Stimulated activated CD4-positive, alpha-beta T cell treated with anti-CD3 and anti-CD28 coated beads, Interleukin-2, amount 100 ng/mL, for 48 hours (primary cell): ENCODE data around the gene BICRA.

ENCODE experiments used
- DNase-seq, 2 donors: peaks; one replicate each; pipeline ENCODE4 v3.0.0-alpha.2; 2020

The BICRA gene

DNA sequence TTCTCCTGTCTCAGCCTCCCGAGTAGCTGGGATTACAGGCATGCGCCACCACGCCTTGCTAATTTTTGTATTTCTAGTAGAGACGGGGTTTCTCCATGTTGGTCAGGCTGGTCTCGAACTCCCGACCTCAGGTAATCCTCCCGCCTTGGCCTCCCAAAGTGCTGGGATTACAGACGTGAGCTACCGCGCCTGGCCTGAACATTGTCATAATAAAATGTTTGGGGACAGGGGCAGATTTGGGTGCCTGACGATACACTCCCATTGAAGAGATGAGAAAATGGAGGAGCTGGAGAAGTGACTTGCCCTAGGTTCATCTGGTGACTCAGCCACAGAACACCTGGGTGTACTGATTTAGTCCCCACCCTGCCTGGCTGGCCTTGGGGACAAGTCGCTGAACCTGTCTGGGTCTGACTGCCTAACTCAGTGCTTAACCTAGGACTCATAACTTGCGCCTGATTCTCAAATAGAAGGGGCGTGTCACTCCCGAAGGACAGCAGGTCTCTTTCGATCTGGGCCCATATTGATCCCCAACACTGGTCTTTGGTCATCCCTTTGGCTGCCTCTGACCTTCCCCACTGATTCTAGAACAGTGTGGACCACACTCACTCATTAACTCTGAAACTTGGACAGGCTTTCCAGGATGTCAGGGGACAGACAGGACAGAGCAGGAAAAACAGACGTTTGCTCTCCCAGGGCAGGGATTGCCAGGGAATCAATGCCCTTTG, 7.6 kb upstream of the BICRA start:
- no peak for DNase-seq

GRCh38 chr19:47603706-47604565, 5.0 kb upstream of the BICRA start:
- DNase-seq, result no peak

GRCh38 chr19:47607564-47608073, 1.3 kb upstream of the BICRA start:
- DNase-seq, result no peak

- peak; percentile 97 for DNase-seq
Observed at GRCh38 chr19:47608074-47608918, 638 bp upstream of the BICRA start.

DNA sequence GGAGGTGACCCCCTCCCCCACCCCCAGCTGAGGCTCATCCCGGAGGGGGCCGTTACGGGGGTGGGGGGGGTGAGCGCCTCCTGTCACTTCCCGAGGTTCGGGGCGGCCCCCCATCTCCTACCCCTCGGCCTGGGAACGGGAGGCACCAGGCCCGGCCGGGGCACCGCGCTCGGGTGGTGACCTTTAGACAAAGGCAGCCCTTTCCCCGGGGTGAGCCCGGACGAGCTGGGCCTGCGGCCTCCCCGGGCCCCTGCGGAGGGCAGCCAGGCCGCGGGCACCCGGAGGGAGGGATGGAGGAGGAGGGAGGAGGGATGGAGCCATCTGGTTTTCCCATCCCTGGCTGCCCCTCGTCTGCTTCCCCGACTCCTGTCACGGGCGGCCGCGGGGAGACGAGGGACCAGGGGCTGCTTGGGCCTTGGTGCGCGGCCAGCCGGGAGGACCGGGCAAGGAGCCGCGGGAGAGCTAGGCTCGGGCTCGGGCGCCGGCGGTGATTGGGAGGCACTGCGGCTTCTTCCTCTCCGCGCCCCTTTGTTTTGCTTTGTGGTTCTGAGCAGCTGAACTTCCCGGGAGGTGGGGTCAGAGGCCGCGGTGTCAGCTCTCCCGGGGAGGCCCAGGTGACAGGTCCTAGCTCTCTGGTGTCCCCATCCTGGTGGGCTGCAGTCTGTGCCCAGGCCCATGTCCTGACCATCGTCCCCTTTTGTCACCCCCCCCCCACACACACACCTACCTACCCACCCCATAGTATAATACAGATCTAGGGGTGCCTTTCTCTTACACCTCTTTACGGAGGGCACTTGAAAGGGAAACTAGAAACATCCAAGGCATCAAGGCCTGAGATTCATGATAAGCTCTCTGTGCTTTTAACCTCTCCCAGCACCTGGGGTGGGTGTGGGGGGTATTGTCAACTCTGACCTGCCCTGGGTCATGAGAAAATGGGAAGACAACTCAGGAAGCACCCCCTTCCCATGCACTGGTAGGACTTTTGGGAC, 1.3 kb downstream of the BICRA start:
- peak; percentile 23 to 30 for DNase-seq

DNA sequence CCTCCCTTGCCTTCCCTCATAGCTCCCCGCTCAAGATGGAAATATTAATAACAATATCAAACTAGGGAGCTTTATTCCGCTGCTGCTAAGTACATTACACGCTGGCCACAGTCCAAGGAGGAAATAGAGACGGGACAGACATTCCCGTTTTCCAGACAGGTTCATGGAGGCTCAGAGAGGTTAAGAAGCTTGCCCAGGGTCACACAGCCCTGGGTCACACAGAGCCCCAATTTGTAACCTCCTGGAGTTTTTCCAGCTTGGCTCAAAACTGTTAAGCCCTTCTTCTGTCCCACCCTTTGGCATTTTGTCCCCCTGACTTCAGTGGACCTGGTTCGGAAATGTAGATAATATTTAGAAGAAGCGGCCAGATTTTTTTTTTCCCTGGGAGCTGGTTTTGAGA, 2.0 kb downstream of the BICRA start:
- DNase-seq, result no peak

GRCh38 chr19:47613165-47614020, 4.5 kb downstream of the BICRA start:
- DNase-seq, result no peak

- DNase-seq, result no peak
Observed at GRCh38 chr19:47614021-47614295, 5.0 kb downstream of the BICRA start.

DNA sequence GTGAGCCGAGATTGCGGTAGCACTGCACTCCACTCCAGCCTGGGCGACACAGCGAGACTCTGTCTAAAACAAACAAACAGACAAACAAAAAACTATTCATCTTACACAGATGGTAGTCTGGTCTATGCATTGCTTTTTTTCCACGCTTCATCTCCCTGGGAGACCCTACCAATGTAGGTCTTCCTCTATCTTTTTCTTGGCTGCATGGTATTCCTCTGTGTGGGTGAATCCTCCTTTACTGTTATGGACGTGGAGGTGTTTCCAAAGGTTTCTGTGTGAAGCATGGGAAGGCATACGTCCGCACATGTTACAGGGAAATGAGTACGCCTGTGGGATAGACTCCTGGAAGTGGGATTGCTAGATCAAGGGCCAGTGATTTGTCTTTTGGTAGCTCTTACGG, 5.6 kb downstream of the BICRA start:
- no peak for DNase-seq

- no peak for DNase-seq
Observed at GRCh38 chr19:47615230-47615629, 6.3 kb downstream of the BICRA start.

DNA sequence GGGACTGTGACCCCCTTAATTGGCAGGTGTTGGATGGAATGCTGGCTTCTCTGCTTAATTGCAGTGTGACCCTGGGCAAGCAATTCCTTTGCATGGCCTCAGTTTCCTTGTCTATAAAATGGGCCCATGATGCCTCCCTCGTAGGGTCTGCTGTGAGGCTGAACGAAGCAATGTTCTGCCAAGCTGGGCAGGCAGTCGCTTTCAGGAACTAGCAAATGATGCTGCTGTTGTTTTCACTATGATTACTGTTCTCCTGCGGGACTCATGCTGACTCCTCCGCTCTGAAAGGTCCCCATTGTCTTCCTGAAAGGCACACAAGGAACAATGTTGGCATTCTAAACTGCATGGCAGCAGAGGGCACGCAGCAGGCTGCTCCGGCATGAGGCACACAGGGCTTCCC, 6.8 kb downstream of the BICRA start:
- DNase-seq, result no peak

- no peak for DNase-seq
Observed at GRCh38 chr19:47618771-47619170, 9.8 kb downstream of the BICRA start.

GRCh38 chr19:47619763-47620162, 10.8 kb downstream of the BICRA start:
- no peak for DNase-seq

DNA sequence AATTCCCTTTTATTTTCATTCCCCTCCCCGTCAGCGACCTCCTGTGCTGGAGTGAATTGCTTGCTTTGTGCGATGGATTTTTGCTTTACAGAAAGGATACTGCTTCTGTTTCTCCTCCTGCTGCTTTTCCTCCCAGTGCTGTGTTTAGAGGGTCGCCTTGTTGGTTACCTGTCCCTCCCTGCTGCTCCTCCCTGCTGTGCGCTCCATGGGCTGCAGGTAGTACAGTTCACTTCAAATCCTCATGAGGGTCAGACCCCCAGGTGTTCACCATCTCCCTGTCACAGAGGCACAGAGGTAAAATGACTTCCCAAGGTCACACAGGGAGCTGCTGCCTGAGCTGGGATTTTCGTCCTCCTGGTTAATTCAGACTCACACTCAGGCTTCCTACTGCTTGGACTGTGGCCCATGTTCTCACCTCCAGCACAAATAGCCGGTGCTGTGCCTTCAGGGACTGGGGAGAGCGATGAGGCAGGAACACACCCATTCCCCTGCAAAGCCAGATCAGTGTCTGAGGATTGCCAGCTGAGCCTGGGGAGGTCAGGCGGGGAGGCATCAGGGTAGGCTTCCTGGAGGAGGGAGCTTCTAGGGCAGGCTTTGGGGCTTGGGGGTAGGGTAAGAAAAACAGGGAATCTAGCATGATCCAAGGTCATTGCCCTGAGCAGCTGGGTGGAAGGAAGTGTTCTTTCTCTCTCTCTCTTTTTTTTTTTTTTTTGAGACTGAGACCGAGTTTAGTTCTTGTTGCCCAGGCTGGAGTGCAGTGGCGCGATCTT, 14.4 kb downstream of the BICRA start:
- no peak for DNase-seq

- no peak for DNase-seq
Observed at GRCh38 chr19:47623921-47624391, 15.0 kb downstream of the BICRA start.

DNA sequence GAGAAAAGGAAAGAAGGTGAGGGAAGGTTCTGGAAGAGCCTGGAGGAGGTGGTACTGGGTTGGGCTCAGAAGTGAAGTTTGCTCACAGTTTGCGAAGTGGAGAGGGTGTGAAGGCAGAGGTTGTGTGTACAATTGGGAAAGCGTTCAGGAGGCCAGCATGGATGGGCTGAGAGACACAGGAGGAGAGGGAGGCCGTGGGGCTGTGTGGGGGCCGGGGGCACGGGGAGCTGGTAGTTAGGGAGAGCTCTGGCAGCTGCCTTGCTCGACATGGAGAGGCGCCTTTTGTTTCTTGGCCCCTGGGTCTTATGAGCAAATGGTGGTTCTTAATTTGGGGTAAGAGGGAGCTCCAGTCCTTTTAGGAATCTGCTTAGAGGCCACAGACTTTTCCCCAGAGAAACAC, 16.7 kb downstream of the BICRA start:
- DNase-seq, result no peak

GRCh38 chr19:47626238-47626637, 17.3 kb downstream of the BICRA start:
- DNase-seq, result no peak

DNA sequence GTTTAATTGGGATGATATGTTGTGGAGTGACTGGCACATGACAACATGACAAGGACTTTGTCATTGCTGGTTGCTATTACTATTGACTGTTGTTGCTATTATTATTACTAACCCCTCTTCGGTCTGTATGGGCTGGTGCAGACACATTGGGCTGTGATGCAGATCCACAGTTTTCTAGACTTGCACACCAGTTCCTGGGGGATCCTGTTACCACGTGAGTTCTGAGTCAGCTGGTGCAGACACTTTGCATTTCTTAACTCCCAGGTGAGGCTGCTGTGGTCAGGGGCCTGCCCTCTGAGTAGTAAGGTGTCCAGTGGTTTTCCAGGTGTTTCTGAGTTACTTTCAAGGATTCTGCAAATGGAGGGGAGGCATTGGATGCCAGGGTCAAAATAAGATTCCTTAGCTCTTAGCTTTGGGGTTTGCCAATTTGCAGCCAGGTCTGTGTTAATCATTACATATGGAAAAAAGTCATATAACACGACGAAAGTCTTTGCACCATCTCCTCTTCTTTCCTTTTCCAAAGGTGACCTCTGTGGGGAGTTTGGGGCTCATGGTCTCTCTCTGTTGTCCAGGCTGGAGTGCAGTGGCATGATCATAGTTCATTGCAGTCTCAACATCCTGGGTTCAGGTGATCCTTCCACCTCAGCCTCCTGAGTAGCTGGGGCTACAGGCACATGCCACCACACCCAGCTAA, 19.3 kb downstream of the BICRA start:
- DNase-seq, result no peak

DNA sequence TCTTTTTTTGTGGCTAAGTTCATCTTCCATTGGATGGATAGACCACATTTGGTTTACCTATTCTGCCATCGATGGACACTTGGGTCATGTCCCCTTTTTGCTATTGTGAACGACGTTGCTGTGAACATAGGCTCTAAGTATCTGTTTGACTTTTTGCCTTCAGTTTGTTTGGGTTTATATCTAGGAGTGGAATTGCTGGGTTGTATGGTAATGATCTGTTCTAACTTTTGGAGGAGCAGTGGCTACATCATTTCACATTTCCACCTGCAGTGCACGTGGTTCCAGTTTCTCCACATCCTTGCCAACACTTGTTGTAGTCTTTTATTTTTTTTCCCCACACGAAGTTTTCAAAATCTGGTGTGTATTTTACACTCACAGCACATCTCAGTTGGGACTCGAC, 21.7 kb downstream of the BICRA start:
- no peak for DNase-seq
